ENCODE data around the gene N4BP2L2. TPM values are rescaled to one million over a fixed set of nuclear protein-coding genes. Genes with fewer than 3 reads are reported as not detected.

Gene N4BP2L2
- total and polyA plus RNA-seq, 2 of the 13 experiments (the other 11 are each of a cell fraction or from before 2014, with no cell fraction given) = 58.9 to 81.2 TPM

DNA sequence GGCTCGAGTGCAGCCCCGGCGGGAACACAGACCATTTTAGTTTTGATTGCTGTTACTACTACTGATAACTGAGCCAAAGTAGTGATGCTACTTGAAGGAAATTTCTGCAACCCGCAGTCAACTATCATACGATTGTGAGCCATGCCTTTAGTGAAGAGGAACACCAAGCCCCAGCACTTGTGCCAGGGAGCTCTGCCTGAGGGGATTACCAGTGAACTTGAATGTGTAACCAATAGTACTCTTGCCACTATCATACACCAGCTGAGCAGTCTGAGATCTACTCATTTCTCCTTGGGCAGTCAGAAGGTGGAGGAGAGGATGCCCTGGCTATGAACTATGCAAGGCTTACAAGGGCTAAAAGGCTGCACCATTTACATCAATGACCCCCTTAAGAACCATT, 61.7 kb downstream of the N4BP2L2 start:
- H3K4me2 ChIP-seq (ENCODE audit: low read depth, low read length) = no peak overlapping the region
- ATAC-seq (no peak), DNase-seq (ENCODE audit: low spot score) (no peak), FAIRE-seq (no peak)
- H2AFZ ChIP-seq (ENCODE audit: low read length) = no peak overlapping the region
- no peaks in the 10 kb centered on the region for H3K79me2 ChIP-seq (ENCODE audit: insufficient read depth, low read length)
- H3K4me1 ChIP-seq (ENCODE audit: insufficient read depth, low read length) = no peaks in the 10 kb centered on the region
- no peaks in the 10 kb centered on the region for H4K20me1 ChIP-seq (ENCODE audit: insufficient read depth, low read length)
- H3K9ac ChIP-seq (ENCODE audit: insufficient read depth, low read depth, low read length) = no peak overlapping the region
- no peaks in the 10 kb centered on the region for H3K27me3 ChIP-seq (ENCODE audit: control insufficient read depth in 1 of 2, insufficient read depth in 2 of 2, low read length in 2 of 2)
- POLR2A ChIA-PET = no interaction called here
- no peak overlapping the region for H3K27ac ChIP-seq (ENCODE audit: extremely low read length, insufficient read depth, low read length)
- WGBS (ENCODE audit: low lambda C conversion rate) = 92% methylated on average over 5 of the region's 5 CpGs
- H3K4me3 ChIP-seq (replicated peaks in 1 of 3; ENCODE audit: insufficient read depth in 1 of 3, low read depth in 2 of 3, low read length in 3 of 3) = no peak overlapping the region
- no peaks in the 10 kb centered on the region for H3K9me3 ChIP-seq (ENCODE audit: low read length)
- in situ Hi-C loops (cut with HindIII; ENCODE audit: extremely low pct_ligation_motif_present, low pct_unique_long_range_greater_than_20kb) = no loop called here
- BruUV-seq (replicated peaks) = no TSS peak
- TF ChIP-seq MXD4 (CRISPR knock-in tag; IDR thresholded peaks at IDR 0.05) = no peak
- TF ChIP-seq RBM39 (IDR thresholded peaks at IDR 0.05; ENCODE audit: low read depth, low read length, poor library complexity, severe bottlenecking) = no peak
- TF ChIP-seq ZNF17 (CRISPR knock-in tag; IDR thresholded peaks at IDR 0.05) = no peak
- no peak for TF ChIP-seq ZMAT3 (CRISPR knock-in tag; conservative IDR thresholded peaks at IDR 0.05)
- TF ChIP-seq ZNF121 (CRISPR knock-in tag; IDR thresholded peaks at IDR 0.05) = no peak
- TF ChIP-seq, protein P1, sequence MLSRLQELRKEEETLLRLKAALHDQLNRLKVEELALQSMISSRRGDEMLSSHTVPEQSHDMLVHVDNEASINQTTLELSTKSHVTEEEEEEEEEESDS (CRISPR knock-in tag; IDR thresholded peaks at IDR 0.05; ENCODE audit: borderline replicate concordance) = no peak
- no peak for TF ChIP-seq ZNF782 (CRISPR knock-in tag; IDR thresholded peaks at IDR 0.05; ENCODE audit: borderline replicate concordance)
- no peak for TF ChIP-seq ZNF446 (CRISPR knock-in tag; IDR thresholded peaks at IDR 0.05)
- TF ChIP-seq PPARG (CRISPR knock-in tag; conservative IDR thresholded peaks at IDR 0.05) = no peak
- TF ChIP-seq, protein P2, sequence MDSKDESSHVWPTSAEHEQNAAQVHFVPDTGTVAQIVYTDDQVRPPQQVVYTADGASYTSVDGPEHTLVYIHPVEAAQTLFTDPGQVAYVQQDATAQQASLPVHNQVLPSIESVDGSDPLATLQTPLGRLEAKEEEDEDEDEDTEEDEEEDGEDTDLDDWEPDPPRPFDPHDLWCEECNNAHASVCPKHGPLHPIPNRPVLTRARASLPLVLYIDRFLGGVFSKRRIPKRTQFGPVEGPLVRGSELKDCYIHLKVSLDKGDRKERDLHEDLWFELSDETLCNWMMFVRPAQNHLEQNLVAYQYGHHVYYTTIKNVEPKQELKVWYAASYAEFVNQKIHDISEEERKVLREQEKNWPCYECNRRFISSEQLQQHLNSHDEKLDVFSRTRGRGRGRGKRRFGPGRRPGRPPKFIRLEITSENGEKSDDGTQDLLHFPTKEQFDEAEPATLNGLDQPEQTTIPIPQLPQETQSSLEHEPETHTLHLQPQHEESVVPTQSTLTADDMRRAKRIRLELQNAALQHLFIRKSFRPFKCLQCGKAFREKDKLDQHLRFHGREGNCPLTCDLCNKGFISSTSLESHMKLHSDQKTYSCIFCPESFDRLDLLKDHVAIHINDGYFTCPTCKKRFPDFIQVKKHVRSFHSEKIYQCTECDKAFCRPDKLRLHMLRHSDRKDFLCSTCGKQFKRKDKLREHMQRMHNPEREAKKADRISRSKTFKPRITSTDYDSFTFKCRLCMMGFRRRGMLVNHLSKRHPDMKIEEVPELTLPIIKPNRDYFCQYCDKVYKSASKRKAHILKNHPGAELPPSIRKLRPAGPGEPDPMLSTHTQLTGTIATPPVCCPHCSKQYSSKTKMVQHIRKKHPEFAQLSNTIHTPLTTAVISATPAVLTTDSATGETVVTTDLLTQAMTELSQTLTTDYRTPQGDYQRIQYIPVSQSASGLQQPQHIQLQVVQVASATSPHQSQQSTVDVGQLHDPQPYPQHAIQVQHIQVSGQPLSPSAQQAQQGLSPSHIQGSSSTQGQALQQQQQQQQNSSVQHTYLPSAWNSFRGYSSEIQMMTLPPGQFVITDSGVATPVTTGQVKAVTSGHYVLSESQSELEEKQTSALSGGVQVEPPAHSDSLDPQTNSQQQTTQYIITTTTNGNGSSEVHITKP (CRISPR knock-in tag; IDR thresholded peaks at IDR 0.05; ENCODE audit: low read depth) = no peak
- TF ChIP-seq, protein P3, sequence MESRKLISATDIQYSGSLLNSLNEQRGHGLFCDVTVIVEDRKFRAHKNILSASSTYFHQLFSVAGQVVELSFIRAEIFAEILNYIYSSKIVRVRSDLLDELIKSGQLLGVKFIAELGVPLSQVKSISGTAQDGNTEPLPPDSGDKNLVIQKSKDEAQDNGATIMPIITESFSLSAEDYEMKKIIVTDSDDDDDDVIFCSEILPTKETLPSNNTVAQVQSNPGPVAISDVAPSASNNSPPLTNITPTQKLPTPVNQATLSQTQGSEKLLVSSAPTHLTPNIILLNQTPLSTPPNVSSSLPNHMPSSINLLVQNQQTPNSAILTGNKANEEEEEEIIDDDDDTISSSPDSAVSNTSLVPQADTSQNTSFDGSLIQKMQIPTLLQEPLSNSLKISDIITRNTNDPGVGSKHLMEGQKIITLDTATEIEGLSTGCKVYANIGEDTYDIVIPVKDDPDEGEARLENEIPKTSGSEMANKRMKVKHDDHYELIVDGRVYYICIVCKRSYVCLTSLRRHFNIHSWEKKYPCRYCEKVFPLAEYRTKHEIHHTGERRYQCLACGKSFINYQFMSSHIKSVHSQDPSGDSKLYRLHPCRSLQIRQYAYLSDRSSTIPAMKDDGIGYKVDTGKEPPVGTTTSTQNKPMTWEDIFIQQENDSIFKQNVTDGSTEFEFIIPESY (CRISPR knock-in tag; IDR thresholded peaks at IDR 0.05) = no peak
- no peaks in the 10 kb centered on the region for H3K36me3 ChIP-seq (replicated peaks in 1 of 2; ENCODE audit: control insufficient read depth in 1 of 2, insufficient read depth in 2 of 2, low read length in 2 of 2)
- intact Hi-C loops (cut with micrococcal nuclease; ENCODE audit: unreplicated experiment) = no loop called here
- CTCF ChIA-PET (ENCODE audit: low intra/inter-chr PET ratio, low total read pairs) = no interaction called here
